Chondrocyte (in vitro differentiated cells): Measurements from ENCODE around the gene KRTAP17-1. TPM values are rescaled to one million over a fixed set of nuclear protein-coding genes. Genes with fewer than 3 reads are reported as not detected.

Source experiments
- DNase-seq: peaks from one replicate; pipeline ENCODE4 v3.0.0; 2021; ENCODE audit warnings: mixed read lengths, low spot score
- H3K27ac Mint-ChIP-seq: one replicate; pipeline ENCODE4 v1.8.0; 2021; ENCODE audit warnings: mild to moderate bottlenecking, moderate library complexity, mixed read lengths; ENCODE audit not compliant: unreplicated experiment
- H3K27me3 Mint-ChIP-seq: 2 replicates; pipeline ENCODE4 v1.8.0; 2021; ENCODE audit warnings: low read depth, mixed read lengths
- H3K36me3 Mint-ChIP-seq: 2 replicates; pipeline ENCODE4 v1.8.0; 2021; ENCODE audit warnings: low read depth, mixed read lengths
- H3K4me1 Mint-ChIP-seq: 2 replicates; pipeline ENCODE4 v1.8.0; 2021; ENCODE audit warnings: low read depth, mild to moderate bottlenecking, mixed read lengths
- H3K4me3 Mint-ChIP-seq: one replicate; pipeline ENCODE4 v1.8.0; 2021; ENCODE audit warnings: mild to moderate bottlenecking, moderate library complexity, mixed read lengths; ENCODE audit not compliant: unreplicated experiment
- H3K9me3 Mint-ChIP-seq: 2 replicates; pipeline ENCODE4 v1.8.0; 2021; ENCODE audit warnings: low read depth, mixed read lengths
- CTCF ChIP-seq: fragments of 200-600 bp; sonication (generic); IDR thresholded peaks from 2 replicates; pipeline ENCODE4 v1.5.0; 2021; ENCODE audit warnings: antibody characterized with exemption, mild to moderate bottlenecking, moderate library complexity
- long read RNA-seq: library from polyadenylated mRNA; stranded (forward); transcript quantifications from one replicate; pipeline ENCODE4 v2.0.0, GENCODE V29; 2021
- total RNA-seq: library from RNA; stranded (reverse); gene quantifications from 3 replicates; pipeline ENCODE4 v1.2.1, GENCODE V29; 2021

The KRTAP17-1 gene
- not detected in 3 replicates for total RNA-seq
- long read RNA-seq, result 0 reads

- Mint-ChIP-seq H3K27ac (no peak within 1 kb of the TSS), H3K36me3 (peaks cover 3% of the 10 kb centered on the region), H3K9me3 (peaks cover 12% of the 10 kb centered on the region), H3K4me3 (no peak within 1 kb of the TSS), H3K4me1 (no peaks in the 10 kb centered on the region), H3K27me3 (peaks cover 12% of the 10 kb centered on the region)
- TF ChIP-seq CTCF, result no peak
- no peak for DNase-seq
These were observed at the start of gene KRTAP17-1 for GRCh38 chr17:41315204-41315794. TSS of gene KRTAP17-1 (minus strand) at chr17:41315710. CDS start at chr17:41315650, 60 bp downstream.

- H3K27me3 Mint-ChIP-seq, result no peaks in the 10 kb centered on the region
- no peaks in the 10 kb centered on the region for H3K36me3 Mint-ChIP-seq
- TF ChIP-seq CTCF, result no peak
- no peak overlapping the region for H3K4me3 Mint-ChIP-seq
- H3K27ac Mint-ChIP-seq, result no peak overlapping the region
- peaks cover 5% of the 10 kb centered on the region for H3K9me3 Mint-ChIP-seq
- peaks cover 6% of the 10 kb centered on the region for H3K4me1 Mint-ChIP-seq
- no peak for DNase-seq
These were observed 48.4 kb upstream of the KRTAP17-1 start for GRCh38 chr17:41363881-41364280.

- DNase-seq, result no peak
- Mint-ChIP-seq H3K27ac (no peak overlapping the region), H3K27me3 (peaks cover 10% of the 10 kb centered on the region), H3K36me3 (peaks cover 3% of the 10 kb centered on the region), H3K9me3 (peaks cover 16% of the 10 kb centered on the region), H3K4me1 (no peaks in the 10 kb centered on the region), H3K4me3 (no peak overlapping the region)
- TF ChIP-seq CTCF, result no peak
These were observed 44.9 kb upstream of the KRTAP17-1 start for GRCh38 chr17:41360296-41360995.

- peaks cover 31% of the 10 kb centered on the region for H3K27me3 Mint-ChIP-seq
- DNase-seq, result no peak
- TF ChIP-seq CTCF, result no peak
- H3K27ac Mint-ChIP-seq, result no peak overlapping the region
- peaks cover 11% of the 10 kb centered on the region for H3K9me3 Mint-ChIP-seq
- peaks cover 3% of the 10 kb centered on the region for H3K36me3 Mint-ChIP-seq
- H3K4me1 Mint-ChIP-seq, result no peaks in the 10 kb centered on the region
- no peak overlapping the region for H3K4me3 Mint-ChIP-seq
These were observed 39.0 kb upstream of the KRTAP17-1 start for GRCh38 chr17:41354536-41354935.

DNA sequence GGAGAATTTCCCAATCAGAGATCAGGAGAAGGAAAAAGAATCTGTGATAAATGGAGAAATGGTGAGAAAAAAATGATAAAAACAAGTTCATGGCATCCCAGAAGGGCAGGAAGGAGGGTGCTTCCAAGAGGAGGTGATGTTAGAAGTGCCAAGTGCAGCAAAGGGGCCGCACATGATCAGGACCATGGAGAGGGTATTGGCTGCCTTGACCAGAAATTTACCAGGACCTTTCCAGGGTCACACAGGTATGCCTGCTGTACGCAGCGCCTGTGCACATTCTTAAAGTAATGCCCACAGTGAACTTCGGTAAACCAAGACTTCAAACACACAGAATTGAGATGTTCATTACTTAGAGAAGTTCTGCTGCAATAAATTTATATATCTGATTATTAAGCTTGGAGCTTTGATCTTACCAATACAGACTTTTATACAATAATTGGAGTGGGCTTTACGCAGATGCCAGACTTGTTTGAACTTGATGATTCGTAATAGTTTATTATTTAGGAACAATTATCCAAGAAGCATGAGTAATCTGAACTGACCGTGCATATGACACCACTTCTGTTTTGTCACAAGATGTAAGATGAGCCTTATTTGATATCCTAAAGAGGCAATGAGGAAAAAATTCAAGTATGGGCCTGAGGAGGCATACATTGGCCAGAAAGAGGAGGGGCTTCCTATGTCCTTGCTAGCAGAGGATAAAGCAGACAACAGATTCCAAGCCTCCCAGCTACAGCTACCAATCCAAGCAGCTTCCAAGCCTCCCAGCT lies 37.3 kb upstream of the KRTAP17-1 start:
- no peak for DNase-seq
- Mint-ChIP-seq H3K4me1 (no peaks in the 10 kb centered on the region), H3K4me3 (no peak overlapping the region), H3K36me3 (peaks cover 3% of the 10 kb centered on the region), H3K27me3 (peaks cover 31% of the 10 kb centered on the region), H3K27ac (no peak overlapping the region), H3K9me3 (peaks cover 11% of the 10 kb centered on the region)
- TF ChIP-seq CTCF, result no peak
